ENCODE results near the gene EID3. TPM values are rescaled to one million over a fixed set of nuclear protein-coding genes. Genes with fewer than 3 reads are reported as not detected.

Gene EID3
- total RNA-seq, 4 donors from 2014 or later = 11.2 to 44.4 (median 19.6) TPM

- ATAC-seq (ENCODE audit: low FRiP score) (no peak), DNase-seq (ENCODE audit: low spot score) (no peak)
- TF ChIP-seq, protein P1, sequence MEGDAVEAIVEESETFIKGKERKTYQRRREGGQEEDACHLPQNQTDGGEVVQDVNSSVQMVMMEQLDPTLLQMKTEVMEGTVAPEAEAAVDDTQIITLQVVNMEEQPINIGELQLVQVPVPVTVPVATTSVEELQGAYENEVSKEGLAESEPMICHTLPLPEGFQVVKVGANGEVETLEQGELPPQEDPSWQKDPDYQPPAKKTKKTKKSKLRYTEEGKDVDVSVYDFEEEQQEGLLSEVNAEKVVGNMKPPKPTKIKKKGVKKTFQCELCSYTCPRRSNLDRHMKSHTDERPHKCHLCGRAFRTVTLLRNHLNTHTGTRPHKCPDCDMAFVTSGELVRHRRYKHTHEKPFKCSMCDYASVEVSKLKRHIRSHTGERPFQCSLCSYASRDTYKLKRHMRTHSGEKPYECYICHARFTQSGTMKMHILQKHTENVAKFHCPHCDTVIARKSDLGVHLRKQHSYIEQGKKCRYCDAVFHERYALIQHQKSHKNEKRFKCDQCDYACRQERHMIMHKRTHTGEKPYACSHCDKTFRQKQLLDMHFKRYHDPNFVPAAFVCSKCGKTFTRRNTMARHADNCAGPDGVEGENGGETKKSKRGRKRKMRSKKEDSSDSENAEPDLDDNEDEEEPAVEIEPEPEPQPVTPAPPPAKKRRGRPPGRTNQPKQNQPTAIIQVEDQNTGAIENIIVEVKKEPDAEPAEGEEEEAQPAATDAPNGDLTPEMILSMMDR (IDR thresholded peaks at IDR 0.05) = no peak
Observed at GRCh38 chr12:104340177-104340576, 36.6 kb downstream of the EID3 start.

DNA sequence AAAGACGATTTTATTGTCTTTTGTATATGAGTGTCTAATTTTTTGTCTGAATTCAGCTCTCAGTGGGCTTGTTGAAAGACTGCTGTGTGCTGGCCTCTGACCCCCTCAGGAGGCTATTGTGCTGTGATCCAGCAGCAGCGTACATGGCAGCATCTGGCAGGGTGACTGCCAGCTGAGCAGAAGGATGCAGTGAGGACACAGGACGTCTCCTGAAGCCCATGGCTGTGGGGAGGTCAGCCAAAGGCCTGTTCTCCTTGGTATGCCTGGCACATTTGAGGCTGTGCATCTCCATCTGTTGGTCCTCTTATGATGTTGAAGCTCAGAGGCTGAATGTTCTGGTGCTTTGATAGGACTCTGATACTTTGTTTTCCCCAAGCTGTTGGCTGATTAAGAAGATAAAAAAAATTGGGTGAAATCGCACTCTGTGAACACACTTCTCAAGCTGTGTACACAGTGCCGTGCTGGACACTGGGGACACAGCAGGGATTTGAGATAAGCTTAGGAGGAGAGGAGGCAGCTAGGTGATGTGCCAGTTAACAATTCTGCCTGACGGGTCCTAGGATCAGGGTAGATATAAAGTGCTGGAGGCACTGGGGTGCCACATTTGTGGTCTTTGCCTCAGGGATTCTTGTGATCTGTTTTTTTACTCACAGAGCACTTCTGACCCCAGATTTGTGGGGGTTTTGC, 37.5 kb downstream of the EID3 start:
- TF ChIP-seq, protein P1 (IDR thresholded peaks at IDR 0.05) = no peak
- ATAC-seq (ENCODE audit: low FRiP score) (no peak), DNase-seq (ENCODE audit: low spot score) (no peak)

DNA sequence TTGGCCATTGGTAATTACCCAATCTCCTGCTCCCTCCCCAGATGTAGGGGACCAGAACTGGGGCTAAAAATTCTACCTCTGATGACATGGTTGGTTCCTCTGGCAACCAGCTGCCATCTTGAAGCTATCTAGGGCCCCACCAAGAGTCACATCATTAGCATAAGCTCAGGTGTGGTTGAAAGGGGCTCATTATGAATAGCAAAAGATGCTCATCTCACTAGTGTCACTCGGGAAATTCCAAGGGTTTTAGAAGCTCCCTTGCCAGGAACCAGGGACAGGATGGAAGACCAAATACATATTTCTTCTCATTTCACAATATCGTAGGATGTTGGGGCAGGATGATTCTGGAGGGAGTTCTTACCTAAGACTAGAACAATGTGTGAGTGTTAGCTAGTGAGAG, 38.6 kb downstream of the EID3 start:
- ATAC-seq (ENCODE audit: low FRiP score) (no peak), DNase-seq (ENCODE audit: low spot score) (no peak)
- TF ChIP-seq, protein P1 (IDR thresholded peaks at IDR 0.05) = no peak

DNA sequence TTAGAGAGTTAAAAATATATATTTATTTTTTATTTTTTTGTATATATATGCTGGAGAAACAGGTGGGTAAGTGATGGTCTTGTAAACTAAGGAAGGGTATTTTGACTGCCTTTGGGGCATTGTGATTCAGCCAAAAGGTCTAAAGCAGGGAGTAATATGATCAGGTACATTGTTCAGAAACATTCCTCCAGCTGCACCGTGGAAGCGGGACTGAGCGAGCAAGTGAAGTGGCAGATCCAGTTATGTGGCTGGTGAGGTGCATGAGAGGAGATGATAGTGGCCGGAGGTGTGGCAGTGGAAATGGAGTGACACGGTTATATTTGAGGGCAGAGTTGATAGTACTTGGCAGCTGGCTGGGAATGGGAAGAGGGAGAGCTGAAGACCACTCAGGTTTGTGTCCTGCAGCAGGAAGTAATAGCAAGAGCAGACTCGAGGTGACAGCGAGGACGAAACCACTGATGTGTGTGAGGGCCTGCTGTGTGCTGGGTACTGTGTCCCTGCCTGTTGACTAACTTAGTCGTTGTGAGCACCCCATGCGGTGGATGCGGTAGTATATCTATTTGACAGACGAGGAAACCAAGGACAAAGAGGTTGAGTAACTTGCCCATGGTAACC, 39.2 kb downstream of the EID3 start:
- TF ChIP-seq, protein P1 (IDR thresholded peaks at IDR 0.05) = no peak
- no peak for DNase-seq (ENCODE audit: low spot score)
- ATAC-seq (ENCODE audit: low FRiP score) = no peak

DNA sequence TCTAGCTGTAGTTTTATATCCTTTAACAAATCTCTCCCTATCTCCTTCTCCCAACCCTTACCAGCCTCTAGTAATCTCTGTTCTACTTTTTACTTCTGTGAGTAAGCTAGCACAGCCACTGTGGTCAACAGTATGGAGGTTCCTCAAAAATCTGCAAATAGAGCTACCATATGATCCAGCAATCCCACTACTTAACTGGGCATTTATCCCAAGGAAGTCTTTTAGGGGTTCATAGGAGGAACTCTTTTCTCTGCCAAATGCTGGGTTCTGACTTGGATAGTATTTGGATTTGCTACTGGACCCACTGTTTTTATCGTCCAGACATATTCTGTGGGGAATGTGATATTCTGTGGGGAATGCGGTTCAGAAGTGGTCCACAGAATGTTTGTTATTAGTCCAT, 41.1 kb downstream of the EID3 start:
- ATAC-seq (ENCODE audit: low FRiP score) (no peak), DNase-seq (ENCODE audit: low spot score) (no peak)
- TF ChIP-seq, protein P1 (IDR thresholded peaks at IDR 0.05) = no peak

GRCh38 chr12:104345234-104346066, 41.9 kb downstream of the EID3 start:
- TF ChIP-seq, protein P1 (IDR thresholded peaks at IDR 0.05) = no peak
- no peak for DNase-seq (ENCODE audit: low spot score)
- ATAC-seq (ENCODE audit: low FRiP score) = no peak

Measured in omental fat pad (tissue), 4 donors.